ENCODE measurements around the gene ANXA4.

ANXA4 gene

GRCh38 chr2:69781321-69782248 lies 39.7 kb downstream of the ANXA4 start:
- no peak for TF ChIP-seq CTCF (conservative IDR thresholded peaks at IDR 0.05; ENCODE audit: low read depth, low read length)
- H3K4me3 ChIP-seq (ENCODE audit: low read depth, low read length) = no peak overlapping the region
- peak; percentile 23 for DNase-seq (ENCODE audit: low read depth)

- no peak overlapping the region for H3K4me3 ChIP-seq (ENCODE audit: low read depth, low read length)
- no peak for TF ChIP-seq CTCF (conservative IDR thresholded peaks at IDR 0.05; ENCODE audit: low read depth, low read length)
- no peak for DNase-seq (ENCODE audit: low read depth)
Observed at GRCh38 chr2:69784228-69784627, 42.3 kb downstream of the ANXA4 start.

- no peak overlapping the region for H3K4me3 ChIP-seq (ENCODE audit: low read depth, low read length)
- no peak for TF ChIP-seq CTCF (conservative IDR thresholded peaks at IDR 0.05; ENCODE audit: low read depth, low read length)
- no peak for DNase-seq (ENCODE audit: low read depth)
Observed at GRCh38 chr2:69785358-69785757, 43.4 kb downstream of the ANXA4 start.

DNA sequence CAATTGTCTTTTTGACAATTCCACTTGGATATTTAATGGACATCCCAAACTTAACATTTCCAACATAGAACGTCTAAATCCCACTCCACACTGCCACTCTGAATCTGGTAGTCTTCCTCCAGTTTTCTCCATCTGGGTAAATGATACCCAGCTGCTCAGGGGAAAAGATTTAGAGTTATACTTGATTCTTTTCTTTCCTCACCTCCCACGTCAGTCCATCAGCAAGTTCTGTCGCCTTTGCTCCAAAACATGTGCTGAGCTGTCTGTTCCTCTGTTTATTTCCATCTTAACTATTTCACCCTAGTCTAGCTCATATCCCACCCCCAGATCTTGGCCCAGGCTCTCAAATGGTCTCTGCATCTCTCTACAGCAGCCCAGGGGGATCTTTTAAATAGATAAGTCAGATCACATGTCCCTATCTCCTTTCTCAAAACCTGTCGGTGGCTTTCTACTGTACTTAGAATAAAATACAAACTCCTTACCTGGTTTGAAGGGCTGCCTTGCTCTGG lies 44.2 kb downstream of the ANXA4 start:
- no peak for TF ChIP-seq CTCF (conservative IDR thresholded peaks at IDR 0.05; ENCODE audit: low read depth, low read length)
- no peak for DNase-seq (ENCODE audit: low read depth)
- H3K4me3 ChIP-seq (ENCODE audit: low read depth, low read length) = no peak overlapping the region

DNA sequence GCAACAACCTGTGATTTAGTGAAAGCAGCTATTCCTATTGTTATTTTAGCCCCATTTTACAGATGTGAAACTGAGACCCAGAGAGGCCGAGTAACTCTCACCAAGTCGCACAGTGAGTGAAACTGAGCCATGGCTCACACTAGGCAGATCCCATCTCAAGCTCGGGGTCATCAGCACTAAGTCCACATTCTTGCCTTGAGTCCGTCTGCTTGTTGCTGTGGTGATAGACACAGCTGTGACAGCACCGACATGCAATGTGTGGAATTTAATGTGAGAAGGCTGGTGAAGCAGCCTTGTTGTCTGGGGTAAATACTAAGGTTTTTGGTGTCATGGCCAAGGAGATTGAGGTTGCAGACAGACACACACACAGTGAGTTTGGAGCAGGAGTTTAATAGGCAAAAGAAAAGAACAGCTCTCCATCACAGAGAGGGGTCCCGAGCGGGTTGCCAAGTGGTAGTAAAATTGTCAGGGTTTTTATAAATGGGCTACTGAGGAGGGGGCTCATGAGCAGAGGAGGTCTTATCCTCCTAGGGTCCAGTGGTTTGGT lies 47.3 kb downstream of the ANXA4 start:
- TF ChIP-seq CTCF (conservative IDR thresholded peaks at IDR 0.05; ENCODE audit: low read depth, low read length) = no peak

DNA sequence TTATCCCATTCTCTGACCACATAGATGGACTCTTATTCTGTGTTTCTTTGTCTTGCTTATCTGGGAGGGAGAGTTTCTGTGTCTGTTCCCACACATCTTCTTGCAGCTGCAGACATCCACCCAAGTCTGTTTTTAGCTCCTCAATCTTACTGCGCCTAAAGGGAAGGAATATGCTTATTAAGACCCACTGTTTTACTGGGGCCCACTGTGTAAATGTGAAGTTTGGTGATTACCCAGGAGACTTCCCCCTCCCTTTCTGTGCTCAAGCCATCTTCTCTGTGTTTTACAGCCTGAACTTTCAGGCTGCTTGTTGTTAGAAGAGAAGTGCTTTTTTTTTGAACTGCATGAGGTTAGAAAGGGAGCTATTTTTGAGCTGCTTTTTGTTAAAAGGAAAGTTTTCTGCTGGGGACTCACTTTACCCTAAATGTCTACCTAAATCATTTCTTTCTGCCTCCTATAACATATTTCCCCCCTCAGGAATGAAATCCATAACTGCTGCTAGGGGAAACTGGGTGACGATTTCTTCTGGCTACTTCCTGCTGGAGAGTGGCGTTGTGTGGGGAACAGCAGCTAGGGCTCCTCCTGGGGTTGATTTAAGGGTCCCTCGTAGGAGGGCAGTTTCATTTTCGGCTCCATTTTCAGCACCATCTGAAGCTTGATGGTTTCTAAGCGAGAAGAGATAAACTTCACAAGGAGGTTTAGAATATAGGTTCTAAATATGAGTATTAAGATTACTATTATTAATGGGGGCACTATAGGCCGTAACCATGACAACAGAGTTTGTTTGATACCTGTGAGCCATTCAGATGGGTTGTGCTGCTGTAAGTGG lies 48.1 kb downstream of the ANXA4 start:
- H3K4me3 ChIP-seq (ENCODE audit: low read depth, low read length) = no peak overlapping the region
- peak; percentile 63 for DNase-seq (ENCODE audit: low read depth)
- TF ChIP-seq CTCF (conservative IDR thresholded peaks at IDR 0.05; ENCODE audit: low read depth, low read length) = peak; percentile 13

More for the DNA sequence above, 47.3 kb downstream of the ANXA4 start:
- no peak overlapping the region for H3K4me3 ChIP-seq (ENCODE audit: low read depth, low read length)
- peak; percentile 97 for DNase-seq (ENCODE audit: low read depth)
